NCI-H524 treated with DMSO at 0.1 percent for 48 hours (cell line): Measurements from ENCODE around the gene TMEM175.
"Not testable (repeated sequence)": the region's sequence is repeated elsewhere in the genome, so short reads cannot be mapped to it uniquely, and the experiment has no call there.

Experiments
- DNase-seq: peaks from one replicate; lab custom pipeline; 2025; lab: John Stamatoyannopoulos, UW

The TMEM175 gene

GRCh38 chr4:915595-915994 lies 16.7 kb upstream of the TMEM175 start:
- DNase-seq = no peak

DNA sequence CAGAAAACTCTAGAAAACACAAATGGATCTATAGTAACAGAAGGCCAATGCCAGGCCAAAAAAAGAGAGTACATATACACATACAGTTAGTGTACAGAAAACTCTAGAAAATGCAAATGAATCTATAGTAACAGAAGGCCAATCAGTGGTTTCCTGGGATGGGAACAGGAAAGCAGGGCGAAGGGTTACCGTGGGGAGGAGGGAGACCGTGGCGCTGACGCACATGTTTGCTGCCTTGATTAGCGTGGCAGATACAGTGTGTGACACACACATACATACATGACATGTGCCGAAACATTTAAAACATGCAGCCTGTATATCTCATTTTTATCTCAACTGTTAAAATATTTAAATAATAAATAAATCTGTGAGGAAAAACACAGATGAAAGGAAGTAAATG lies 14.8 kb upstream of the TMEM175 start:
- DNase-seq = no peak

DNA sequence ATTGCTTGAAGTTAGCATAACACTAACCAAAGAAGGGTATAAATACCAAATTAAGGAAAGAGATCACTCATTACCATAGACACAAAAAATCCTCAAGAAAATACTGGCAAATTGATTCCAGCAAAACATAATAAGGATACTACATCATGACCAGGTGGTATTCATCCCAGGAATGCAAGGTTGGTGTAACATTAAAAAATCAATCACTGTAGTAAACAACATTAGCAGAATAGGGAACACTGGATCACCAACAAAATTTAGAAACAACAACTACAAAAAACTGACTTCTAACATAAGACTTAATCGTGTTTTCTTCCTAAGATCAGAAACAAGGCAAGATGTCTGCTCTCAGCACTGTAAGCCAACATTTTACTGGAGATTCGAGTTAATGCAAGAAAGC lies 14.3 kb upstream of the TMEM175 start:
- DNase-seq = no peak

- not testable (repeated sequence) for DNase-seq
Measured at GRCh38 chr4:918591-918990, 13.7 kb upstream of the TMEM175 start.

- not testable (repeated sequence) for DNase-seq
Measured at GRCh38 chr4:919004-919680, 13.1 kb upstream of the TMEM175 start.

GRCh38 chr4:921830-922331 lies 10.4 kb upstream of the TMEM175 start:
- no peak for DNase-seq

- no peak for DNase-seq
Measured at GRCh38 chr4:924107-925096, 7.9 kb upstream of the TMEM175 start.

DNA sequence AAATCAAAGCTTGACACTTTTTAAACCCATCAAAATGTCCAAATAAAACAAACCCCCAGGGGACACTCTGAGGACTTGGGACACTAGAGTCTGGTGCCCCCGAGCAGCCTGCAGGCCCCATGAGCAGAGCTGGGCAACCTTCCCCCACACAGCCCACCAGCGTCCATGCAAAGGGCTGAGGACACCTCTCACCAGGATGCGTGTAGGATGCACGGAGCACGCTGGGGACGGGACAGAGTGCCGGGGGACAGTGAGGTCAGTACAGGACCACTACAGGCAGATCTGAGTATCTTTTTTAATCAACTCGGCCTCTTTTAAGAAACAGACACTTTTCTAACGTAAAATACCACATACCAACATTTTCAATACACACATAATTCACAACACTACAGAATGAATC lies 7.1 kb upstream of the TMEM175 start:
- no peak for DNase-seq

DNA sequence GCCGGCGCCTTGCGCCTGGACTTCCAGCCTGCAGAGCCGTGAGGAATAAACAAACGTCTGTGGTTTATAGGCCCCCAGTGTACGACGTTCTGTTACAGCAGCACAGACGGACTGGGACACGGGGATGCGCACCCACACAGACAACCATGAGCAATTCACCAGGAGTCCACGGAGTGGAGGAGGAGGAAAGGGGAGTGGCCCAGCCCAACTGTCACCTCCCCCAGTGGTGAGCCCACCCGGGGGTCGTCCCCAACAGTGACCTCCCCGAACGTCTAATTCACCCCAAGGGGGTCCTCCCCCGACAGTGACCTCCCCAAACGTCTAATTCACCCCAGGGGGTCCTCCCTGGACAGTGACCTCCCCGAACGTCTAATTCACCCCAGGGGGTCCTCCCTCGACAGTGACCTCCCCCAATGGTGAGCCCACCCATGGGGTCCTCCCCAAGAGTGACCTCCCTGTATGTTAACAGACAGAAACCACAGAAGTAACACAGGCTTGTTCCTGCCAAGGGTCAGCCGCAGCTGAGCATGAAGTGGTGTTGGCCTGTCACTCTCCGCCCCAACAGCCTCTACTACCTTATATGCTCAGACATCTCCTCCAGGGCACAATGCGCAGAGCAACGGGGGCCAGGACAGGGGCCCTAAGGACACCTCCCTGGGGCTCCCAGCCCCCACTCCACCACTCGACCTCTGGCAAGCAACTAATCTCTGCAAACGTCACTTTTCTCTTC lies 6.3 kb upstream of the TMEM175 start:
- no peak for DNase-seq

GRCh38 chr4:926538-926937 lies 5.7 kb upstream of the TMEM175 start:
- DNase-seq = no peak

GRCh38 chr4:927566-927965 lies 4.7 kb upstream of the TMEM175 start:
- not testable (repeated sequence) for DNase-seq

DNA sequence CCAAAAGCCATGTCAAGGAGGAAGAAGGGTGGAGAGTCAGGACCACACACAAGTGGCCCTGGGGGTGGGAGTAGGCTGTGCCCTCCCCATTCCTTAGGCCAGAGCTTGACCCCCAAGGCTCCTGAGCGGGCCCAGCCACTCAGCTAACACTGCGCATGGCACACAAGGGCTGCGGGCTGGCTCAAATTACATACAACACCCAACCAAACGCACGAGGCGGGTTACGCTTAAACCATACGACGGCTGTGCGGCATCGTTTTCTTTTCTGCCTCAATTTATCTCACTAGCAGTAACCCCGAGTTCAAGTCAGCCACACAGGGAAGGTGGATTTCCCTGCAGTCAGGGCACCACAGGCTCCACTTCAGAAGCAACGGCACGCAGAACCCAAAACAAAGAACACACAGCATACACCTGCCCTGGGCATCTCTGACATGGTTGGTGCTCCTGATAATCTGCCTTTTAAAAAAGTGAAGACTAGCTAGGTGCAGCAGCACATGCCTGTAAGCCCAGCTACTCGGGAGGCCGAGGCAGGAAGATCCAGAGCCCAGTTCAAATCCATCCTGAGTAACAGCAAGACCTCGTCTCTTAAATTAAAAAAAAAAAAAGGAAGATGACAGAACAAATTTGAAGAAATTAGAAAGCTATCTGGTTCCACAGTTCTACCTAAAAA lies 3.0 kb upstream of the TMEM175 start:
- no peak for DNase-seq

DNA sequence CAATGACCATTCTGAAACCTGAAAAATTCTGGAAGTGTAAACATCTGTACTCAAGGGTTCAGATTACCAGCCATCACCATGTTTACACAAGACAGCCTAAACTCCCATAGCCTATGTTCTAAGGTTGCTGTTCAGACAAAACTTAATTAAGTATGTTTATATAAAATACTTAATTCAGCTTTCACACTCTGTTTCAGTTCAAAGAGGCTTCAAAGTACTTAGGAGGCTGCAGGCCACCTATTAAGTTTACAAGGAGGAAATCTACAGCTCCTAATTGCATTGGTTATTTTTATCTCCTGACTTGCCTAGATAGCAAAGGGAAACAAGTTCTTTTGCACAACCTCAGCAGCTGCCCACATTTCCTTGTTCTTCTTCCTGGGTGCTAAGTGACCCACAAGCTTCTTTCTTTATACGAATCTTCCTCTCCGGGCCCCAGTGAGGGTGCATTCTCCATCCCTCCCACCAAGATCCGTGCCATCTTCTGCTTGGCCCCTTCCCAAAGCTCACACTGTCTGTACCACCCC lies 2.2 kb upstream of the TMEM175 start:
- no peak for DNase-seq

DNA sequence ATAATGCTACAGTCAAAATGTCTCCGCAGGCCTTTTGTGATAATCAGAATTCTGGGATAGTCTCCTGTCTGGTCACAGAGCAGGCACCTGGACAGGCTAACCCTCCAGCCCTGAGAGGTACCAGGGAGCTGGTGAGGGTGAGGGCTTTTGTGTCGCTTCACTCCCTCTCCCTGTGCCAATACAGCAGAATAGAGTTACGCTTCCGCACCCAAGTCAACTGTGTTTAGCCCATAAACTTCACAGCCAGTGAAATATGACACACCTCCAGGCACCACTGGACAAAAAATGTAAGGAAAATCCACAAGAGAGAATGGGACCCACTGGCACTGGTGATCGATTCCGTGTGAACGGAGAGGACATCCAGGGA lies 1.4 kb upstream of the TMEM175 start:
- DNase-seq = no peak

DNA sequence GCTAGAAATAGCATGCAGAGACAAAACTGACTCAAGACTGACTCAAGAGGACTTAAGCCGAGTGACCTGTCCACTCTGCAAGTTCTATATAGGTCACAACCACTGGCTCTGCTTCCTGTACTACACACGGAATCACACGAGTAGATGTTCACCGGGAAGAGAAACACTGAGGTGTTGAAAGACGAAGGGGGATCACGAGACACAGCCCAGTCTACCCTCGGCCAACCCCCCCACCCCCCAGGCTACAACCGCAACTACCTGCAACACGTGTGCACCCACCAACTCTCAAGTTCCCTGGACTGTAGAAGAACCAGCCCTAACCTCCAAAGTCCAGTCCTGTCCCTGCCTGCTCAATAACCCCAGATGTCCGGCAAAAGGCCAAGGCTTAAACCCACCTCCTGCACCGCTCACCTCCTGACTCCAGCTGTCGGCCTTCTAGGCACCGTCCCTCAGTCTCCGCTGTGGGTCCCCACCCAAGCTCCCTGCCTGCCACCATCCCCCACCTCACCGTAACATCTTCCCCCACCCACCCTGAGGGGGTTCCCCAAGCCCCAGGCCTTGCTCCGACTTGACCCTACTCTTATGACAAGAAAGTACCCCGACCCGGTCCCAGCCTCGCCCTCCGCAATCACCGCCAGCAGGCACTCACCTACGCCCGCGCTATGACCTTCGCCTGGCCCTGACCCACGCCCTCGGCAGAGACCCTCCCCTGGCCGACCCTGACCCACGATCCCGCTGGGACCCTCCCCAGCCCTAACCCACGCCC lies 883 bp upstream of the TMEM175 start:
- no peak for DNase-seq

- no peak for DNase-seq
Measured at GRCh38 chr4:932713-933070, 432 bp downstream of the TMEM175 start.

DNA sequence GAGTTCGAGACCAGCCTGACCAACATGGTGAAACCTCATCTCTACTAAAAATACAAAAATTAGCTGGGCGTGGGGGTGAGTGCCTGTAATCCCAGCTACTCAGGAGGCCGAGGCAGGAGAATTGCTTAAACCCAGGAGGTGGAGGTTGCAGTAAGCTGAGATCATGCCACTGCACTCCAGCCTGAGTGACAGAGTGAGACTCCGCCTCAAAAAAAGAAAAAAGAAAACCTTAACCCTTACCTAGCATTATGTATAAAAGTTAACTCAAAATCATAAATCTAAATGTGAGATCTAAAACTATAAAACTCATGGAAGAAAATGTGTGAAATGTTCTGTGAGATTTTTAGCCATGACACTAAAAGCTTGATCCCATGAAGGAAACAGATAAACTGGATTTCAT lies 7.2 kb downstream of the TMEM175 start:
- DNase-seq = not testable (repeated sequence)

DNA sequence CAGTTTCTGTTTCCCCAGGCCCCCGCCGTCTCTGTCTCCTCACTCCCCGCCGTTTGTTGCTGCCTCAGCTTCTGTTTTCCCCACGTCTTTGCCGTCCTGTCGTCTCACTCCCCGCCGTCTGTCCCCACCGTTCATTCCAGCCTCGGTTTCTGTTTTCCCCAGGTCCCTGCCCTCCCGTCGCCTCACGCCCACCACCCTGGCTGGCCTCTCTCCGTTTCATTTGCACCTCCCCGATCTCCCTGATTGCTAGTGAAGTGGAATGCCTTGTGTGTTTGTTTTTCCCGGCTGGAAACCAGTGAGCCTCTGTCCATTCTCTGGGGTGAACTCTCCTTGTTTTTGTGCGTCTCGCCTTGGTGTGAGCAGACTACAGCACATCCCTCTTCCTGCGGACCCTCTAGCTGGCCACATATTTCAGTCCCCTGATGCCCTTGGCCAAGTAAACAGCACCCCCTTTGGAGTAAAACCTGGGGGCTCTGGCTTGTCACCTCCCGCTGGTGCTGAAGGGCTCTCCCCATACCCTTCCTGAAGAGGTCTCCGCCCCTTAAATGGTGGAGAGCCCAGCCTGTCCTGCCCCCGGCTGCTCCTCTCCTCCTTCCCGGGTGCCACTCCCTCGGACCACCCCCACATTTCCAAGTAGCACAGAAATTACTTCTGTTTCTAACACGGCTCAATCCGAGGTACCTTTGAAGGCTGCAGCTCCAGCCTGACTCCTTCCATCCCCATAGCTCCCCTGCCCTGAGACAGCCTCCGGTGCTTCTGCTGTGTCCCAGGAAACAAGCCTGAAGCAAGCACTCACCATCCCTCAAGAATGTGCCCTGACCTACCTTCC lies 13.2 kb downstream of the TMEM175 start:
- DNase-seq = no peak

DNA sequence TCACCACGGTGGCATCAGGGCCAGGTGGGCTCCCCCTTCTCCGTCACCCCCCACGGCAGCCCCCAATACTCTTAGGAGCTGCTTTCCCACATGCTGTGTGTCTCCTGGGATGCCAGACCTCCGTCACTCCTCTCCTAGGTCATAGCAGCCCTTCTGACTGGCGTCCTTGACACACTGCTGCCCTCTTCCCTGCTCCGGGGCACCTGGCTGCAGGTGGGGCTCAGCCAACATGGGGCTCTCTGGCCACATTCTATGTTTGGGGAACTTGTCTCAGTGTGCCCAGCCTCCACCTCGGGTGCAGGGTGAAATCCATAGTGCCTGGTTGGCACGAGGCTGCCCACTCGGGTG lies 13.8 kb downstream of the TMEM175 start:
- DNase-seq = no peak
